Astrocyte of the cerebellum (primary cell): ENCODE measurements around the gene SLC6A13.

ENCODE experiments used
- DNase-seq: peaks from one replicate; pipeline ENCODE4 v3.0.0-alpha.2; 2011; ENCODE audit warnings: low read depth
- H3K4me3 ChIP-seq: 2 replicates; pipeline ENCODE4 v1.5.1; 2011; ENCODE audit warnings: mild to moderate bottlenecking, low read depth, low read length, moderate library complexity
- CTCF ChIP-seq: IDR thresholded peaks from 2 replicates; pipeline ENCODE4 v1.5.1; 2012; ENCODE audit warnings: low read length, low read depth, moderate library complexity, mild to moderate bottlenecking; ENCODE audit errors: missing control alignments
- in situ Hi-C: cut with HindIII; loops from 2 replicates; pipeline ENCODE4 v1.10.0; 2017; ENCODE audit warnings: low sequenced_read_pairs

SLC6A13 gene

GRCh38 chr12:209246-209645 lies 53.4 kb downstream of the SLC6A13 start:
- in situ Hi-C loops: no loop called here
- DNase-seq: no peak

GRCh38 chr12:208813-209212 lies 53.8 kb downstream of the SLC6A13 start:
- no peak for TF ChIP-seq CTCF
- in situ Hi-C loops: no loop called here

More at GRCh38 chr12:209246-209645, 53.4 kb downstream of the SLC6A13 start:
- no peak overlapping the region for H3K4me3 ChIP-seq
- TF ChIP-seq CTCF: no peak

GRCh38 chr12:207804-208203 lies 54.8 kb downstream of the SLC6A13 start:
- no peak for DNase-seq
- no peak overlapping the region for H3K4me3 ChIP-seq
- in situ Hi-C loops: no loop called here
- TF ChIP-seq CTCF: no peak

More at GRCh38 chr12:208813-209212, 53.8 kb downstream of the SLC6A13 start:
- no peak overlapping the region for H3K4me3 ChIP-seq
- DNase-seq: no peak

GRCh38 chr12:206746-207440 lies 55.7 kb downstream of the SLC6A13 start:
- no peak for TF ChIP-seq CTCF
- in situ Hi-C loops: no loop called here
- no peak for DNase-seq
- H3K4me3 ChIP-seq: no peak overlapping the region

- no peak for TF ChIP-seq CTCF
- in situ Hi-C loops: no loop called here
- no peak for DNase-seq
- no peak overlapping the region for H3K4me3 ChIP-seq
Observed at GRCh38 chr12:205026-205425, 57.6 kb downstream of the SLC6A13 start.

- no peak for TF ChIP-seq CTCF
- no peak overlapping the region for H3K4me3 ChIP-seq
- in situ Hi-C loops: no loop called here
- DNase-seq: no peak
Observed at GRCh38 chr12:204261-204678, 58.4 kb downstream of the SLC6A13 start.
